DOHH2 (cell line): ENCODE data around the gene ELP1.

ENCODE experiments used
- H3F3A ChIP-seq: fragments of 200-600 bp; sonication (generic), shearing (Covaris generic); 2 replicates; pipeline ENCODE4 v1.6.0; 2016; ENCODE audit warnings: antibody characterized with exemption, mild to moderate bottlenecking; ENCODE audit not compliant: control insufficient read depth, insufficient read depth
- H3K27ac ChIP-seq: fragments of 200-600 bp; sonication (generic); 2 replicates; pipeline ENCODE4 v1.5.1; 2014; ENCODE audit warnings: low read depth, mild to moderate bottlenecking, low read length, moderate library complexity
- H3K27me3 ChIP-seq: fragments of 200-600 bp; sonication (generic); 2 replicates; pipeline ENCODE4 v1.6.1; 2014; ENCODE audit warnings: mild to moderate bottlenecking, low read length, mixed read lengths; ENCODE audit not compliant: control insufficient read depth
- H3K36me3 ChIP-seq: fragments of 200-600 bp; sonication (generic); 2 replicates; pipeline ENCODE4 v1.6.1; 2014; ENCODE audit warnings: mild to moderate bottlenecking, low read length, moderate library complexity, mixed read lengths; ENCODE audit not compliant: control insufficient read depth
- H3K4me1 ChIP-seq: fragments of 200-600 bp; sonication (generic); 2 replicates; pipeline ENCODE4 v1.6.1; 2014; ENCODE audit warnings: mild to moderate bottlenecking, low read length, mixed read lengths; ENCODE audit not compliant: control insufficient read depth
- H3K4me2 ChIP-seq: fragments of 200-600 bp; sonication (generic); 2 replicates; pipeline ENCODE4 v1.6.0; 2014; ENCODE audit warnings: mild to moderate bottlenecking, low read length, moderate library complexity
- H3K4me3 ChIP-seq: fragments of 200-600 bp; sonication (generic); 2 replicates; pipeline ENCODE4 v1.5.1; 2014; ENCODE audit warnings: mild to moderate bottlenecking, low read length, mixed read lengths
- H3K79me2 ChIP-seq: fragments of 200-600 bp; sonication (generic); 2 replicates; pipeline ENCODE4 v1.6.1; 2014; ENCODE audit warnings: mild to moderate bottlenecking, low read length, mixed read lengths; ENCODE audit not compliant: control insufficient read depth
- H3K9me2 ChIP-seq: fragments of 200-600 bp; sonication (generic); replicated peaks from 2 replicates; pipeline ENCODE4 v1.6.1; 2014; ENCODE audit warnings: mild to moderate bottlenecking, low read length, mixed read lengths; ENCODE audit not compliant: control insufficient read depth
- H3K9me3 ChIP-seq: fragments of 200-600 bp; sonication (generic); 2 replicates; pipeline ENCODE4 v1.6.1; 2014; ENCODE audit warnings: antibody characterized with exemption, low read length, mixed read lengths; ENCODE audit not compliant: control insufficient read depth, insufficient read depth
- H4K20me1 ChIP-seq: fragments of 200-600 bp; sonication (generic); 2 replicates; pipeline ENCODE4 v1.6.0; 2014; ENCODE audit warnings: low read depth, mild to moderate bottlenecking, antibody characterized with exemption, low read length, moderate library complexity; ENCODE audit not compliant: control insufficient read depth, insufficient read depth
- CTCF ChIP-seq: fragments of 200-600 bp; sonication (generic); IDR thresholded peaks from one replicate; pipeline ENCODE4 v1.5.1; 2014; ENCODE audit warnings: antibody characterized with exemption, mild to moderate bottlenecking, low read depth, low read length; ENCODE audit not compliant: poor library complexity, severe bottlenecking
- EZH2phosphoT487 ChIP-seq: fragments of 200-600 bp; sonication (generic); IDR thresholded peaks from 2 replicates; pipeline ENCODE4 v1.6.1; 2017; ENCODE audit warnings: borderline replicate concordance, mild to moderate bottlenecking, antibody characterized with exemption, low read length, moderate library complexity, mixed read lengths

Gene ELP1

GRCh38 chr9:108855529-108855886, 78.4 kb downstream of the ELP1 start:
- Histone ChIP-seq H3F3A (no peaks in the 10 kb centered on the region), H3K4me2 (no peak overlapping the region), H4K20me1 (no peaks in the 10 kb centered on the region), H3K36me3 (no peaks in the 10 kb centered on the region), H3K79me2 (no peaks in the 10 kb centered on the region), H3K9me3 (no peaks in the 10 kb centered on the region), H3K27ac (no peak overlapping the region), H3K9me2 (no peaks in the 10 kb centered on the region), H3K4me3 (no peak overlapping the region), H3K27me3 (no peaks in the 10 kb centered on the region), H3K4me1 (no peaks in the 10 kb centered on the region)
- TF ChIP-seq CTCF (no peak), EZH2phosphoT487 (no peak)

GRCh38 chr9:108854641-108855528, 79.0 kb downstream of the ELP1 start:
- no peaks in the 10 kb centered on the region for H4K20me1 ChIP-seq
- H3K27ac ChIP-seq: no peak overlapping the region
- no peaks in the 10 kb centered on the region for H3K9me2 ChIP-seq
- TF ChIP-seq EZH2phosphoT487: no peak
- no peak for TF ChIP-seq CTCF
- no peak overlapping the region for H3K4me3 ChIP-seq
- no peaks in the 10 kb centered on the region for H3F3A ChIP-seq
- no peaks in the 10 kb centered on the region for H3K36me3 ChIP-seq
- H3K9me3 ChIP-seq: no peaks in the 10 kb centered on the region
- H3K4me2 ChIP-seq: no peak overlapping the region
- H3K79me2 ChIP-seq: no peaks in the 10 kb centered on the region
- no peaks in the 10 kb centered on the region for H3K4me1 ChIP-seq
- no peaks in the 10 kb centered on the region for H3K27me3 ChIP-seq

GRCh38 chr9:108854094-108854493, 79.8 kb downstream of the ELP1 start:
- no peaks in the 10 kb centered on the region for H3K9me3 ChIP-seq
- no peaks in the 10 kb centered on the region for H3K79me2 ChIP-seq
- TF ChIP-seq EZH2phosphoT487 (no peak), CTCF (no peak)
- no peak overlapping the region for H3K4me2 ChIP-seq
- no peak overlapping the region for H3K4me3 ChIP-seq
- H3K36me3 ChIP-seq: no peaks in the 10 kb centered on the region
- no peaks in the 10 kb centered on the region for H3F3A ChIP-seq
- H3K27me3 ChIP-seq: no peaks in the 10 kb centered on the region
- no peak overlapping the region for H3K27ac ChIP-seq
- no peaks in the 10 kb centered on the region for H4K20me1 ChIP-seq
- H3K9me2 ChIP-seq: no peaks in the 10 kb centered on the region
- H3K4me1 ChIP-seq: no peaks in the 10 kb centered on the region
